ENCODE measurements around the gene PLPP1.

DNA sequence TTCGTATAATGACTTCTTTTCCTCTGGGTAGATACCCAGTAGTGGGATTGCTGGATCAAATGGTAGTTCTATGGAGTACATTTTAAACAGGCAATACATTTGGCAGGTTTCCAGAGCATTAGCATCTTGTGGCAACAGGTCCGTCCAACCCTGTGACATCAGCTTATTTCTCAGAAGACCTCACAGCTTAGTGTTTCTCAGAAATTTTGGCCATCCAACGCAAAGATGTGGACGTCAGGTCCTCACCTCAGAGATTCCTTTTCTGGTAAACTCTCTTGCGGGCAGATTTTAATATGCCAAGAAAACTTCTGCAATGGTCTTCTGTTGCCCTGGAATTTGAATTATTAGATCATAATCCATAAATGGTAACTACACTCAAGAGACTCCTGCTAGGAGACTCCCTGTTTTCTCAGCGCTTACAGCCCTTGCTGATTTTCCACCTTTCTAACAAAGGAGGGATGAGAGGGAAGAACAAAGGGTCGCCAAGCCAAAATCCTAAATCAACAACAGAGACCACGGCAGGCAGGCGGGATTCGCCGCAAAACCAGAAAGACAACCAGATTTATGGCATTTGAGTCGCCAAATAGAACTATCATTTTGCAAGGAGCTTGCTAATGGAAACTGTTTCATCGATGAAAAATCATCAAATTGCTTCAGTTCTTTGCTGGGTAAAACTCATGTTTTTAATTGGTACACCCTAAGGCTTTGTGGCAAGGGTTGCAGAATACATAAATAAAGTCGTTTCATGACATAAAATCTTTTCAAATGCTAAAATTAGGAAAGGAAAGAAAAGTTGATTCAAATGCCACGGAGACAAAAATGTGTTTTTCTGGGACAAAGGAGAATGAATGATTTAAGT is 34.1 kb upstream of the PLPP1 start:
- no peak for TF ChIP-seq SIN3A (IDR thresholded peaks at IDR 0.05; ENCODE audit: borderline replicate concordance, insufficient read depth, low read length)
- TF ChIP-seq POLR2AphosphoS5 (IDR thresholded peaks at IDR 0.05; ENCODE audit: low read depth, low read length): no peak
- TF ChIP-seq TAF1 (IDR thresholded peaks at IDR 0.05; ENCODE audit: borderline replicate concordance, insufficient read depth, low read length): no peak
